ENCODE results near the gene ILF2. TPM values are rescaled to one million over a fixed set of nuclear protein-coding genes. Genes with fewer than 3 reads are reported as not detected.
"Not testable (repeated sequence)": the region's sequence is repeated elsewhere in the genome, so short reads cannot be mapped to it uniquely, and the experiment has no call there.

Gene ILF2
- total RNA-seq, 1 donor from 2014 or later, result 134 TPM

DNA sequence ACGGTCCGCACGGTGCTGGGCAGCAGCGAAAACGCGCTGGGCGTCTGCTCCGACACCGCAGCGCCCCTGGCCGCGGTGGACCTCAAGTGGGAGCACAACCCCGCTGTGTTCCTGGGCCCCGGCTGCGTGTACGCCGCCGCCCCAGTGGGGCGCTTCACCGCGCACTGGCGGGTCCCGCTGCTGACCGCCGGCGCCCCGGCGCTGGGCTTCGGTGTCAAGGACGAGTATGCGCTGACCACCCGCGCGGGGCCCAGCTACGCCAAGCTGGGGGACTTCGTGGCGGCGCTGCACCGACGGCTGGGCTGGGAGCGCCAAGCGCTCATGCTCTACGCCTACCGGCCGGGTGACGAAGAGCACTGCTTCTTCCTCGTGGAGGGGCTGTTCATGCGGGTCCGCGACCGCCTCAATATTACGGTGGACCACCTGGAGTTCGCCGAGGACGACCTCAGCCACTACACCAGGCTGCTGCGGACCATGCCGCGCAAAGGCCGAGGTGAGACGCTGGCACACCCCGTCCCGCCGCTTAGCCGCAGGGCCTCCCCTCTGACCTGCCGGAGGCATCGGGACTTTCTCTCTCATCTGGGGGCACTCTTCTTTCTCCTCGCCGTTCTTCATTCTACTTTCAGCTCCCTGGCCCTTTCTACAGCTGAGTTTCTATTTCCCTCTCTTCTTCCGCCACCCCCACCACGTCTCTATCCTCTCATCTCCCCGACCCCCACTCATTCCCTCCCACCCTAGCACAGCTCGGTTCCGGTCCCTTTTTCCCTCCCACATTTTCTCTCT lies 8.7 kb upstream of the ILF2 start:
- DNase-seq, result no peak

- peak; percentile 36 for DNase-seq
Measured at GRCh38 chr1:153678519-153679336, 7.9 kb upstream of the ILF2 start, which contains the start of gene NPR1. Gene NPR1, plus strand, starts transcription at chr1:153678688. Its CDS starts 421 bp downstream, at chr1:153679109.

DNA sequence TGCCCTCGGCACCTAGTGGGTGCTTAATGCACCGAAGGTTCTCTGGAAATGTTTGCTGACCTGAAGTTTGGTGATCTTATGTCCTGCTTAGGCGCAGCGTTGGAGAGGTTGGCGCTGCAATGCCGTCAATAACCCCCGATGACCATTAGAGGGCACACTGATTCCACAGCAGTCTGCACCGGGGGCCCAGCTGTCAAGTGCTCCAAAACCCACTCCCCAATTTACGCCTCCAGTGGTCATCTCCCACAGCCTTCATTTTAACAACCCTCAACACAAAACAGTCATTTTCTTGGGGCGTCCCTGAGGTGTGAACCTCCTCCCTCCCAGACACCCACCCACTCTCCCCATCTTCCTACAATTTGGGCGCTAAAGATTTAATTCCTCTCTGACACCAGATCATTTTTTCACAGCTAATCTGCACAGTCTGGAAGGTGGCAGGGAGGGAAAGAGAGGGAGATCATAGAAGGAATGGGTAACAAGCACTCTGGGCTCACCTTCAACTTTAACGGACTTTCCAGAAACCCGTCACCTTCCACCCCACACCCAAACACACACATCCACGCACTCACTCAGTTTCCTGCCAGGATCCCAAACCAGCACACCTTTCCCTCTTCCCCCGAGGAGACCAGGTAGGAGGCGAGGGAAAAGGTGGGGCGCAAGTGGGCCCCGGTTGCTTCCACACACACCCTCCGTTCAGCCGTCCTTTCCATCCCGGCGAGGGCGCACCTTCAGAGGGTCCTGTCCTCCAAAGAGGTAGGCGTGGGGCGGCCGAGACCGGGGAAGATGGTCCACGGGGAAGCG lies 7.1 kb upstream of the ILF2 start:
- peak; percentile 58 for DNase-seq

DNA sequence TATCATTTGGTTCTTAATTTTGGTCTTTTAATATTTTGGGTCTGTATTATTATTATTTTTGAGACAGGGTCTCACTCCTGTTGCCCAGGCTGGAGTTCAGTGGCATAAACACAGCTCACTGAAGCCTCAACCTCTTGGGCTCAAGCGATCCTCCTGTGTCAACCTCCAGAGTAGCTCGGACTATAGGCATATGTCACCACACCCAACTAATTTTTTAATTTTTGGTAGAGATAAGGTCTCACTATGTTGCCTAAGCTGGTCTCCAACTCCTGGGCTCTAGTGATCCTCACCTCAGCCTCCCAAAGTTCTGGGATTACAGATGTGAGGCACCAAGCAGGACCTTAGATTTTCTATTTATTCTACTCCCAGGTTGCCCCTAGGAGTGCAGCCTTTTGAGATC lies 2.7 kb upstream of the ILF2 start:
- no peak for DNase-seq

GRCh38 chr1:153671628-153672353 lies 998 bp upstream of the ILF2 start:
- DNase-seq, result peak; percentile 61

DNA sequence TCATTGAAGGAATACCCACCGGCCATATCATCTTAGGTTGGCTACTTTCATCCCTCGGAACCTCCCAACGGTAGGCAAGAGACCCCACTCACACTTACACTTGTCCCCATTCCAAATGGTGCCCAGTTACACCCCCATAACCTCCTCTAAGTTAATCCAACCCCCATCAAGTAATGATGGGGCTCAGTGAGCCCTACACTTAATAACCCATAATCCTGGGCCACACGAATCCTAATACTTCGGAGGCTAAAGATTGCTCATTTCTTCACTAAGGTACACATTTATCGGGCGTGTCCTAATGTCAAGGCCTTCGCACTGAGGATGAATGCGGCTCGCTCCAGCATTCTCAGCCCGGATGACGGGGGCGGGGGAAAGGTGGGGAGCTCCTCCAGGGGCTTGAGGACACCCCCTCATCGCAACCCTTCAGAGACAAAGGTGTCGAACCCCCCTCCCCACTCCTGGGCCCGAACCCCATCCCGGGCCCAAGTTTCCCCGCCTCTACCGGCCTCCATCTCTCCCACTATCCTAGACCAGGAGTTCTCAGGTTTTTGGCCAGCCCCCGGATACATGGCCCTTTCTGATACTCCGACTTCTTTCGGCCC lies 435 bp downstream of the ILF2 start:
- no peak for DNase-seq

DNA sequence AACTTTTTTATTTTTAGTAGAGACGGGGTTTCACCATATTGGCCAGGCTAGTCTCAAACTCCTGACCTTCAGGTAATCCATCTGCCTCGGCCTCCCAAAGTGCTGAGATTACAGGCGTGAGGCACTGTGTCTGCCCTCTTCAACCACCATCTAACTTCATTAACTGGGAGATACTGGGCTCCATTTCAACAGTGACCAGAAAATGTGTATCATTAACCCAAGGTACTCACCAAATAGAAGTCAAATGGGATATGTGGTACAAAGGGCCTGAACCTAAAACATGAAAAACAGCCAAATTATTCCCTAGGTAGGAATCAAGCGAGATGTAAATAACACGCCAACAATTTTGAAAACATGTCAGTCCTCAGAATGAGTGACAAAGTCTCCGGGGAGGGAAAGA lies 1.2 kb downstream of the ILF2 start:
- DNase-seq, result no peak

DNA sequence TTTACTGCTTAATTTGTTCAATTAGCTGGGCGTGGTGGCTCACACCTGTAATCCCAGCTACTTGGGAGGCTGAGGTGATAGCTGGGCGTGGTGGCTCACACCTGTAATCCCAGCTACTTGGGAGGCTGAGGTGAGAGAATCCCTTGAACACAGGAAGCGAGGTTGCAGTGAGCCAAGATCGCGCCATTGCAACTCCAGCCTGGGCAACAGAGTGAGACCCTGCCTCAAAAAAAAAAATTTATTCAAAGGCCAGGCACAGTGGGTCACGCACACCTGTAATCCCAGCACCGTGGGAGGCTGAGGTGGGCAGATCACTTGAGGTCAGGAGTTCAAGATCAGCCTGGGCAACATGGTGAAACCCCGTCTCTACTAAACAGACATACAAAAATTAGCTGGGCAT lies 2.1 kb downstream of the ILF2 start:
- not testable (repeated sequence) for DNase-seq

- no peak for DNase-seq
Measured at GRCh38 chr1:153667439-153667838, 3.4 kb downstream of the ILF2 start.

DNA sequence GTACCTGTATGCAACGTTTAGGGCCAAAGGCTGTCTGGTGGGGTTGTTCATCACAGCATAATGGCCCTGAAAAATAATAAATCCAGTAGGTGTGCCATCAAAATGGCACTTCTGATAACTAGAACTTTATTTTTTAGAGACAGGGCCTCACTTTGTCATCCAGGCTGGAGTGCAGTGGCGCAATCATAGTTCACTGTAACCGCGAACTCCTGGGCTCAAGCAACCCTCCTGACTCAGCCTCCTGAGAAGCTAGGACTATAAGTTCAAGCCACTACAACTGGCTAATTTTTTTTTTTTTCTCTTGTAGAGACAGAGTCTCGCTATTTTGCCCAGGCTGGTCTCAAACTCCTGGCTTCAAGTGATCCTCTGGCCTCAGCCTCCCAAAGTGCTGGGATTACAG lies 7.6 kb downstream of the ILF2 start:
- no peak for DNase-seq

DNA sequence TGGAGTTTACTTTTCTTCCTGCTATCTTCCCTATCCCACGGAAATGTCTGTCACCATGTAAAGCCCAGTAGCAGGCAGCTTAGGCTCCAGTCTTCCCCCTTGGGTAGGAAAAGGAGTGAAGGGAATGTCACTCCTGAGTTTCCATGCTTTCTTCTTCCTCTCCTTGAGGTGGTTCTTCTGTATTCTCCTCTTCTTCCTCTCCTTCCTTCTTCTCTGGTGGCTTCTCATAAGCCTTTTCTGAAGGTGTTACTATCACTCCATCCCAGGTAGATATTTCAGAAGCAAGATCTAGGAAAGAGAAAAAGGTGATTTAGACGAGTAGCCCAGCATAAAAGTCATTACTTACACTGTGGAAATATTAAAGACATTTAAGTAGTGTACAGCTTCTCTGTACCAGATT lies 8.5 kb downstream of the ILF2 start:
- no peak for DNase-seq

DNA sequence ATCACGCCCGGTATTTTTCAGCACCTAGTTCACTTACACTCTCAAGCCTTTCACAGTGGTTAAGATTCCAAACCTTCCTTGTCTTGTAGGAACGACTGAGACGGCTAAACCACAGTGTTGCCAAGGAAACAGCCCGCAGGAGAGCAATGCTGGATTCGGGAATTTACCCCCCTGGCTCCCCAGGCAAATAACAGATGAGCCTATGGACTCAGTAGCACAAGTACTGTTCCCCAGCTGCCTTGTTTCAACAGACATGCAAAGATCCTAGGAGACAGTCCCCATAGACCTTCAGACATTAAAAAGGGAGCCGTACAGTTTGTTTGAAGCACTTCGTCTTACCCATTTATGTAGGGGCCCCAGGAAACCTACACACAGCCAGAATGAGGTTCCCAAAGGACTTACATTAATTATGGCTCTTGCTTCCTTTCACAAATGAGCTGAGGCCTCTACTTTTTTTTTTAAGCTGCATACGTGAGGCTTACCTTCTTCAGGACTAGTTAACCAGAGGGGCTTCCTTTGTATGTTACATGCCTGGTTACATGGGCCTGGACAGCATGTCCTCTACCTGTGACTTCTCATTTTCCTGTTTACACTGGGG lies 9.6 kb downstream of the ILF2 start:
- DNase-seq, result no peak

- DNase-seq, result no peak
Measured at GRCh38 chr1:153659656-153660055, 11.1 kb downstream of the ILF2 start.

- no peak for DNase-seq
Measured at GRCh38 chr1:153659175-153659534, 11.6 kb downstream of the ILF2 start.

GRCh38 chr1:153658400-153659174 lies 12.2 kb downstream of the ILF2 start, which contains the start of gene SNAPIN:
Gene SNAPIN, plus strand, starts transcription at chr1:153658703. Its CDS starts 41 bp downstream, at chr1:153658744.
- peak; percentile 81 for DNase-seq

- no peak for DNase-seq
Measured at GRCh38 chr1:153655333-153655732, 15.5 kb downstream of the ILF2 start.

- DNase-seq, result no peak
Measured at GRCh38 chr1:153652805-153653500, 17.8 kb downstream of the ILF2 start.

DNA sequence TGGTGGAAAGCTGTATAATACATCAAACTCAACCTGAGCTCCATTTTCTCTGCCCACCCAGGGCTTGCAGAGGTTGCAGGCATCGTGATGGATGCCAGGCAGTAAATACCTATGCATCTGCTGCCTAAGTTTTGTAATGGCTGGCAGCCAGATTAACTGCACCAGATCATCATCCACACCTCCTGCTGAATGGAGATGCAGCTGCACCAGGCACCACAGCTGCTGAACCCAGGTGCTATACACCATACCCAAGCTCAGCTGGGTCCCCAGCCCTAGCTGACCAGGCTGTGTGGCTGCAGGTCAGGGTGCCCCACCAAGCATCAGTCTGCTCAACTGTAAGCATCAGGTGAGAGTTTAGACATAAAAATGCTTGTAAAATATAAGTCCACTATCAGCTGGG lies 19.0 kb downstream of the ILF2 start:
- DNase-seq, result no peak

- DNase-seq, result no peak
Measured at GRCh38 chr1:153649863-153650235, 20.9 kb downstream of the ILF2 start.
